Neural progenitor cell (in vitro differentiated cells): ENCODE data around the gene TMEM176B. TPM values are rescaled to one million over a fixed set of nuclear protein-coding genes. Genes with fewer than 3 reads are reported as not detected.

Experiments used
- DNase-seq: peaks from one replicate; pipeline ENCODE4 v3.0.0-alpha.2; 2016; ENCODE audit warnings: low spot score
- H2AFZ ChIP-seq: fragments of 200-600 bp; sonication (generic); replicated peaks from 2 replicates; pipeline ENCODE4 v1.6.1; 2016; ENCODE audit warnings: antibody characterized with exemption
- H3F3A ChIP-seq: fragments of 200-600 bp; sonication (generic); 2 replicates; pipeline ENCODE4 v1.6.1; 2016; ENCODE audit warnings: antibody characterized with exemption, low read depth
- H3K27ac ChIP-seq: fragments of 200-600 bp; sonication (generic); 2 replicates; pipeline ENCODE4 v1.5.1; 2016; ENCODE audit warnings: mild to moderate bottlenecking
- H3K27me3 ChIP-seq: fragments of 200-600 bp; sonication (generic); 2 replicates; pipeline ENCODE4 v1.6.1; 2016; ENCODE audit warnings: mild to moderate bottlenecking, moderate library complexity
- H3K36me3 ChIP-seq: fragments of 200-600 bp; sonication (generic); 2 replicates; pipeline ENCODE4 v1.5.1; 2016
- H3K4me1 ChIP-seq: fragments of 200-600 bp; sonication (generic); 2 replicates; pipeline ENCODE4 v1.6.1; 2016; ENCODE audit warnings: mixed run types
- H3K4me2 ChIP-seq: fragments of 200-600 bp; sonication (generic); 2 replicates; pipeline ENCODE4 v1.6.1; 2016
- H3K4me3 ChIP-seq: fragments of 200-600 bp; sonication (generic); 2 replicates; pipeline ENCODE4 v1.5.1; 2016
- H3K79me2 ChIP-seq: fragments of 200-600 bp; sonication (generic); 2 replicates; pipeline ENCODE4 v1.6.1; 2016; ENCODE audit warnings: low read depth
- H3K9ac ChIP-seq: fragments of 200-600 bp; sonication (generic); 2 replicates; pipeline ENCODE4 v1.6.1; 2016
- H3K9me3 ChIP-seq: fragments of 200-600 bp; sonication (generic); 2 replicates; pipeline ENCODE4 v1.5.1; 2016; ENCODE audit warnings: low read depth
- H4K20me1 ChIP-seq: fragments of 200-600 bp; sonication (generic); 2 replicates; pipeline ENCODE4 v1.6.1; 2016; ENCODE audit warnings: low read depth
- H3K27ac Mint-ChIP-seq: 3 replicates; pipeline ENCODE4 v1.8.0; 2021; ENCODE audit warnings: mixed read lengths
- H3K27me3 Mint-ChIP-seq: 2 replicates; pipeline ENCODE4 v1.8.0; 2022; ENCODE audit warnings: low read depth, mild to moderate bottlenecking, inconsistent platforms, moderate library complexity, mixed read lengths; ENCODE audit not compliant: insufficient read depth
- H3K36me3 Mint-ChIP-seq: 3 replicates; pipeline ENCODE4 v1.8.0; 2021; ENCODE audit warnings: mixed read lengths
- H3K4me1 Mint-ChIP-seq: 3 replicates; pipeline ENCODE4 v1.8.0; 2021; ENCODE audit warnings: mixed read lengths
- H3K4me3 Mint-ChIP-seq: 3 replicates; pipeline ENCODE4 v1.8.0; 2021; ENCODE audit warnings: mild to moderate bottlenecking, moderate library complexity, mixed read lengths
- H3K9me3 Mint-ChIP-seq: 3 replicates; pipeline ENCODE4 v1.8.0; 2020; ENCODE audit warnings: mixed read lengths
- EZH2 ChIP-seq: fragments of 200-600 bp; sonication (generic); IDR thresholded peaks from 2 replicates; pipeline ENCODE4 v1.6.1; 2017; ENCODE audit warnings: antibody characterized with exemption, mild to moderate bottlenecking, moderate library complexity
- EZH2phosphoT487 ChIP-seq: fragments of 200-600 bp; sonication (generic); IDR thresholded peaks from 2 replicates; pipeline ENCODE4 v1.6.1; 2017; ENCODE audit warnings: antibody characterized with exemption
- total RNA-seq: library from RNA; depleted of rRNA; stranded (reverse); fragments of >200 nt; gene quantifications from 2 replicates; pipeline ENCODE4 v1.2.3, GENCODE V29; 2015; ENCODE audit warnings: low replicate concordance
- TF ChIP-seq, protein P1 (sequence below): fragments of 200-600 bp; sonication (generic); IDR thresholded peaks from 2 replicates; pipeline ENCODE4 v1.5.1; 2017; ENCODE audit warnings: antibody characterized with exemption, mild to moderate bottlenecking

The TMEM176B gene
- total RNA-seq, 1 donor from 2014 or later, result 0.54 TPM

DNA sequence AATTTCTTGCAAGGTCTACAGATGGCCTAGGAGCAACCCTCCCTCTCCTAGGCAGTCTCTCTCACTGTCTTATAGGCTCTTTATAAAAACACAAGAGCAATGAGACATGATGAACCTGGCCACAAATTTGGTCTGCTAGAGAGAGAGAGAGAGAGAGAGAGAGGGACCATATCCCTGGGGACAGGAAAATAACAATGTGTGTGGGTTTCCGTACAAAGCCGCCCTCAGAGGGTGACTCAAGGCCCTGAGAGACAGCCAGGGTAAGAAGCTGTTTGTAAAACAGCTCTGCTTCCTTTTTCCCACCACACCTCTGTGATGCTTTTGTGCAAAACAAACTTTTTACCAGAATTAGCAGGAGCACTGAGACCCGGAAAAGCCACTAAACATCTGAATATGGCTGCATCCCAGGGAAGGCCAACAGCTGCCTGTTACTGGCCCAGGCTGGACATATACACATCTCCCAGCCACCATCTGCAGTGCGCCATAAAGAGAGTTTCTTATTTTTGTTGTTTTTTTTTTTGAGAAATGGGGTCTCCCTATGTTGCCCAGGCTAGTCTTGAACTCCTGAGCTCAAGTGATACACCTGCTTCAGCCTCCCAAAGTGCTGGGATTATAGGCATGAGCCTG, 44.6 kb downstream of the TMEM176B start:
- Histone ChIP-seq H3K9ac (no peak overlapping the region), H4K20me1 (no peaks in the 10 kb centered on the region), H3K4me2 (no peak overlapping the region), H2AFZ (no peak overlapping the region), H3K27me3 (peaks cover 73% of the 10 kb centered on the region), H3K4me1 (no peaks in the 10 kb centered on the region), H3K9me3 (no peaks in the 10 kb centered on the region), H3K4me3 (no peak overlapping the region), H3K36me3 (no peaks in the 10 kb centered on the region), H3F3A (no peaks in the 10 kb centered on the region), H3K27ac (no peak overlapping the region), H3K79me2 (no peaks in the 10 kb centered on the region)
- no peak for TF ChIP-seq EZH2
- peaks cover 3% of the 10 kb centered on the region for H3K9me3 Mint-ChIP-seq
- no peak for DNase-seq
- H3K36me3 Mint-ChIP-seq, result no peaks in the 10 kb centered on the region
- no peak overlapping the region for H3K27ac Mint-ChIP-seq
- no peak overlapping the region for H3K4me3 Mint-ChIP-seq
- H3K27me3 Mint-ChIP-seq, result peaks cover 4% of the 10 kb centered on the region
- H3K4me1 Mint-ChIP-seq, result no peaks in the 10 kb centered on the region

- Histone ChIP-seq H4K20me1 (no peaks in the 10 kb centered on the region), H3K27ac (no peak overlapping the region), H2AFZ (no peak overlapping the region), H3K9me3 (no peaks in the 10 kb centered on the region), H3K4me2 (no peak overlapping the region), H3K36me3 (no peaks in the 10 kb centered on the region), H3F3A (no peaks in the 10 kb centered on the region), H3K4me1 (no peaks in the 10 kb centered on the region), H3K79me2 (no peaks in the 10 kb centered on the region), H3K27me3 (peaks cover 80% of the 10 kb centered on the region), H3K4me3 (no peak overlapping the region), H3K9ac (no peak overlapping the region)
- no peak for TF ChIP-seq EZH2
- no peak for TF ChIP-seq EZH2phosphoT487
- TF ChIP-seq, protein P1, sequence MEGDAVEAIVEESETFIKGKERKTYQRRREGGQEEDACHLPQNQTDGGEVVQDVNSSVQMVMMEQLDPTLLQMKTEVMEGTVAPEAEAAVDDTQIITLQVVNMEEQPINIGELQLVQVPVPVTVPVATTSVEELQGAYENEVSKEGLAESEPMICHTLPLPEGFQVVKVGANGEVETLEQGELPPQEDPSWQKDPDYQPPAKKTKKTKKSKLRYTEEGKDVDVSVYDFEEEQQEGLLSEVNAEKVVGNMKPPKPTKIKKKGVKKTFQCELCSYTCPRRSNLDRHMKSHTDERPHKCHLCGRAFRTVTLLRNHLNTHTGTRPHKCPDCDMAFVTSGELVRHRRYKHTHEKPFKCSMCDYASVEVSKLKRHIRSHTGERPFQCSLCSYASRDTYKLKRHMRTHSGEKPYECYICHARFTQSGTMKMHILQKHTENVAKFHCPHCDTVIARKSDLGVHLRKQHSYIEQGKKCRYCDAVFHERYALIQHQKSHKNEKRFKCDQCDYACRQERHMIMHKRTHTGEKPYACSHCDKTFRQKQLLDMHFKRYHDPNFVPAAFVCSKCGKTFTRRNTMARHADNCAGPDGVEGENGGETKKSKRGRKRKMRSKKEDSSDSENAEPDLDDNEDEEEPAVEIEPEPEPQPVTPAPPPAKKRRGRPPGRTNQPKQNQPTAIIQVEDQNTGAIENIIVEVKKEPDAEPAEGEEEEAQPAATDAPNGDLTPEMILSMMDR, result no peak
- H3K4me3 Mint-ChIP-seq, result no peak overlapping the region
- peaks cover 4% of the 10 kb centered on the region for H3K27me3 Mint-ChIP-seq
- H3K9me3 Mint-ChIP-seq, result peaks cover 3% of the 10 kb centered on the region
- H3K27ac Mint-ChIP-seq, result no peak overlapping the region
- no peaks in the 10 kb centered on the region for H3K4me1 Mint-ChIP-seq
- no peaks in the 10 kb centered on the region for H3K36me3 Mint-ChIP-seq
- DNase-seq, result no peak
These were observed 45.2 kb downstream of the TMEM176B start for GRCh38 chr7:150754951-150755350.

GRCh38 chr7:150753826-150754603, 46.1 kb downstream of the TMEM176B start:
- Mint-ChIP-seq H3K4me3 (no peak overlapping the region), H3K27me3 (peaks cover 4% of the 10 kb centered on the region), H3K9me3 (no peaks in the 10 kb centered on the region), H3K27ac (no peak overlapping the region), H3K36me3 (no peaks in the 10 kb centered on the region), H3K4me1 (peaks cover under 1% of the 10 kb centered on the region)
- no peaks in the 10 kb centered on the region for H3F3A ChIP-seq
- no peak overlapping the region for H3K4me2 ChIP-seq
- no peaks in the 10 kb centered on the region for H3K79me2 ChIP-seq
- H3K27me3 ChIP-seq, result peaks cover 87% of the 10 kb centered on the region
- H4K20me1 ChIP-seq, result no peaks in the 10 kb centered on the region
- H3K36me3 ChIP-seq, result no peaks in the 10 kb centered on the region
- no peaks in the 10 kb centered on the region for H3K4me1 ChIP-seq
- no peak overlapping the region for H3K4me3 ChIP-seq
- H3K27ac ChIP-seq, result no peak overlapping the region
- H3K9ac ChIP-seq, result no peak overlapping the region
- TF ChIP-seq, protein P1, result peak; percentile 56
- no peak for TF ChIP-seq EZH2
- no peak overlapping the region for H2AFZ ChIP-seq
- H3K9me3 ChIP-seq, result no peaks in the 10 kb centered on the region
- DNase-seq, result peak; percentile 35

DNA sequence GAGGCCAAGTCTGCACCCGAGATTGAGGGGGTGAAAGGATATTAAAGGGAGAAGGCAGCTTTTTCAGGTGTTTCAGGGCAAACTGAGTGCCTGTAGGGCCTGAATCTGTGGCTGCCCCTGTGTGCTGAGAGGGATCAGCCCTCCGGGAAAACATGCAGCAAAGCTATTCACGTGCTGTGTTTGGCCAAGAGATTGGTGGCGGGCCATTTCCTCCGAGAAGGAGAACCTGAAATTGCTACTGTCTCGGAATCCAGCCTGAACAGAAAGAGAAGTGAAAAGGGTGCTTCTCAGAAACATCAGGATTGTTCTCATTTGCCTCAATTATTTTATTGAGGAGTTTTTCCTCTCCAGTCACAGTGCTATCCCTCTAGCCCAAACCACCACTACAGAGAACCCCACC, 46.9 kb downstream of the TMEM176B start:
- Histone ChIP-seq H3K27ac (no peak overlapping the region), H3K9me3 (no peaks in the 10 kb centered on the region), H4K20me1 (no peaks in the 10 kb centered on the region), H3K27me3 (peaks cover 87% of the 10 kb centered on the region), H3K4me2 (no peak overlapping the region), H2AFZ (no peak overlapping the region), H3K36me3 (no peaks in the 10 kb centered on the region), H3K4me3 (no peak overlapping the region), H3K9ac (no peak overlapping the region), H3F3A (no peaks in the 10 kb centered on the region), H3K4me1 (no peaks in the 10 kb centered on the region), H3K79me2 (no peaks in the 10 kb centered on the region)
- H3K27ac Mint-ChIP-seq, result no peak overlapping the region
- DNase-seq, result no peak
- peaks cover 3% of the 10 kb centered on the region for H3K4me1 Mint-ChIP-seq
- H3K36me3 Mint-ChIP-seq, result no peaks in the 10 kb centered on the region
- no peak for TF ChIP-seq EZH2phosphoT487
- TF ChIP-seq EZH2, result no peak
- TF ChIP-seq, protein P1, result no peak
- H3K4me3 Mint-ChIP-seq, result no peak overlapping the region
- no peaks in the 10 kb centered on the region for H3K9me3 Mint-ChIP-seq
- peaks cover 2% of the 10 kb centered on the region for H3K27me3 Mint-ChIP-seq
